HepG2 (cell line): ENCODE measurements around the gene TSSK2. TPM values are rescaled to one million over a fixed set of nuclear protein-coding genes. Genes with fewer than 3 reads are reported as not detected.

Source experiments
- LRRFIP1 ChIP-seq: sonication (generic); formaldehyde crosslinking; conservative IDR thresholded peaks from 2 replicates; pipeline ENCODE4 v1.4.0; 2020; ENCODE audit warnings: missing genetic modification reagents
- SMARCE1 ChIP-seq: fragments of 450-650 bp; IDR thresholded peaks from 2 replicates; pipeline ENCODE4 v1.6.1; 2017; ENCODE audit warnings: borderline replicate concordance
- TEAD3 ChIP-seq: optimal IDR thresholded peaks from 2 replicates; pipeline ENCODE3; 2016; ENCODE audit warnings: borderline replicate concordance
- ZBTB40 ChIP-seq, 2 experiments: fragments of 450-650 bp in 1 of 2; sonication (generic) in 1 of 2; formaldehyde crosslinking in 1 of 2; IDR thresholded peaks; 2 replicates each; pipeline versions ENCODE4 v1.6.1 to v1.8.0; 2016 to 2022; ENCODE audit warnings: antibody characterized with exemption in 1 of 2, mild to moderate bottlenecking in 1 of 2, missing genetic modification reagents in 1 of 2
- ZNF235 ChIP-seq: sonication (generic); formaldehyde crosslinking; IDR thresholded peaks from 2 replicates; pipeline ENCODE4 v1.8.1; 2023; ENCODE audit warnings: mild to moderate bottlenecking, missing genetic modification reagents, borderline replicate concordance
- polyA plus RNA-seq, 8 experiments: library from polyadenylated mRNA; depleted of rRNA in 3 of 8; stranded (reverse) in 7 of 8; unstranded in 1 of 8; fragments of >200 nt; fragmentation: Illumina TruSeq in 4 of 8; extraction: Trizol in 4 of 8; gene quantifications; 2 replicates each; pipeline versions ENCODE4 v1.2.1 to v1.2.3, GENCODE V29; 2011 to 2016; ENCODE audit warnings: low read depth in 4 of 8, missing spikeins in 1 of 8, mixed read lengths in 1 of 8; ENCODE audit not compliant: insufficient read depth in 1 of 8
- total RNA-seq, 5 experiments: library from RNA; depleted of rRNA; stranded (reverse); fragments of >200 nt; fragmentation: Illumina TruSeq; extraction: Trizol; gene quantifications; 2 replicates each; pipeline ENCODE4 v1.2.3, GENCODE V29; 2016; ENCODE audit warnings: low read depth in 1 of 5
- TF ChIP-seq, protein P1 (sequence below): sonication (generic); formaldehyde crosslinking; IDR thresholded peaks from 2 replicates; pipeline ENCODE4 v1.4.0; 2020; ENCODE audit warnings: mild to moderate bottlenecking, missing genetic modification reagents

Gene TSSK2
- total and polyA plus RNA-seq, 2 of the 13 experiments (the other 11 are each of a cell fraction or from before 2014, with no cell fraction given): not detected

GRCh38 chr22:19130959-19131684 lies at the start of gene TSSK2 (continued):
- TF ChIP-seq TEAD3 (CRISPR knock-in tag): no peak
- no peak for TF ChIP-seq ZNF235 (CRISPR knock-in tag)
- no peak for TF ChIP-seq ZBTB40 (IDR thresholded peaks at IDR 0.05)
- TF ChIP-seq ZBTB40 (CRISPR knock-in tag; IDR thresholded peaks at IDR 0.05): no peak
- no peak for TF ChIP-seq SMARCE1
- TF ChIP-seq, protein P1, sequence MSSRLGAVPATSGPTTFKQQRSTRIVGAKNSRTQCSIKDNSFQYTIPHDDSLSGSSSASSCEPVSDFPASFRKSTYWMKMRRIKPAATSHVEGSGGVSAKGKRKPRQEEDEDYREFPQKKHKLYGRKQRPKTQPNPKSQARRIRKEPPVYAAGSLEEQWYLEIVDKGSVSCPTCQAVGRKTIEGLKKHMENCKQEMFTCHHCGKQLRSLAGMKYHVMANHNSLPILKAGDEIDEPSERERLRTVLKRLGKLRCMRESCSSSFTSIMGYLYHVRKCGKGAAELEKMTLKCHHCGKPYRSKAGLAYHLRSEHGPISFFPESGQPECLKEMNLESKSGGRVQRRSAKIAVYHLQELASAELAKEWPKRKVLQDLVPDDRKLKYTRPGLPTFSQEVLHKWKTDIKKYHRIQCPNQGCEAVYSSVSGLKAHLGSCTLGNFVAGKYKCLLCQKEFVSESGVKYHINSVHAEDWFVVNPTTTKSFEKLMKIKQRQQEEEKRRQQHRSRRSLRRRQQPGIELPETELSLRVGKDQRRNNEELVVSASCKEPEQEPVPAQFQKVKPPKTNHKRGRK (CRISPR knock-in tag): no peak
- TF ChIP-seq LRRFIP1 (CRISPR knock-in tag): no peak
